NOMO-1 treated with dmso at 0.1 percent for 144 hours (cell line): Measurements from ENCODE around the gene CENPQ.

Experiments used
- DNase-seq: peaks from one replicate; lab custom pipeline; 2025; ENCODE audit not compliant: unreplicated experiment; lab: John Stamatoyannopoulos, UW

Gene CENPQ

DNA sequence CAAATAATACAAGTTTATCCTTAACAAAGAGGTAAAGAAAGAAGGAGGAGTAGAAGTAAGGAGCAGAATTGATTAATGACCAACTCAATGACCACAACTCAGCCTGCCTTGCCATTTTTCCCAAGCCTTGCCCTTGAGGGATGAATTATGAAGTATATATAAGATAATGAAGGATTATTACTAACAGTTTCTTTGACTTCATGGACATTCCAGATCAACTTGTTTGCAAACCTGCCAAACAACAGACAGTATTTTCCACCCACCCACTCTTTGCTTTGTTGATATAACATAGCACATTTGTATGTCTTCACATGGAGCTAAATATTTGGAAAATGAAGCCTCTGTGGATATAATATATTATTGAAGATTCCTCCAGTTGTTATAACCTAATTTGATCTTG, 77.4 kb downstream of the CENPQ start:
- no peak for DNase-seq

DNA sequence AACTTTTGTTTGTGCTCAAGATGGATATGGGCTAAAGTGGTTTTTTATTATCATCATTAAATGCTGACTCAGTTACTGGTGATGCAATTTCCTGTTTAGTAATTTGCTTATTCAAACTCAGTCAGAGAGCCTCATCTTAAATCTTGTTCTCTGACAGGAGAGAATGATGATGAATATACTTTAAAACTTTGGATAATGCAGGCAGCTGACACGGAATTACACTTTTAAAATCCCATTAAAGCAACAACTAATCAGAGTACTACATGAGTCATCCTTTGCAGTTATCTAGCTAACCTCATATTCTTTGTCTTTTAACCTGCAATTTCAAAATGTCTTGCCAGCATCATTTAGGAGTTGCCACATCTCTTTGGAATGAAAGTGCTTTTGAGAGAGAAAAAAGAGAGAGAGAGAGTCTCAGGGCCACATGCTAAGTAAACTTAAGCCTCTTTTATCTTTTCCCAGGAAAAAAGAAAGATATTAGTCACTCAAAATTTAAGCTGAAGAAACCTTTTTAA, 78.1 kb downstream of the CENPQ start:
- DNase-seq, result no peak

DNA sequence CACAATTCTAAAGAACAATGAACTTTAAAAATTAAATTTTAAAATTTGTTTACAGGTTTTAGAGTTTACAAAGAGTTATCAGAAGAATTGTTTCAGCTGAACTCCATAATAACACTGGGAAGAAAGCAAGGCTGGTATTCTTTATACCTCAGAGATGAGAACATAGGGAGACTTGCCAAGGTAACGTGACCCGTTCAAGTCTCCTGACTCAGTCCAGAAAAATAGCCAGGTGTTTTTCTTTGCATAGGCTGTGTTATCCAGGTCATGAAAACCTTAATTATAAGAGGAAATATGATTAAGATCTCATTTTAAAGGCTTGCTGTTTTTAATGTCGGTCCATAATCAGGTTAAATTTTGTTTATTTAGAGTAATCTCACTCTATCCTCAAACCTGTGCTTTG, 78.8 kb downstream of the CENPQ start:
- DNase-seq, result no peak
